ENCODE measurements around the gene LSM7. TPM values are rescaled to one million over a fixed set of nuclear protein-coding genes. Genes with fewer than 3 reads are reported as not detected.
A peak's percentile ranks its signal among the peaks of the same experiment; 100 is the strongest.

LSM7 gene
- total RNA-seq, 1 experiment from 2014 or later = 195 TPM

DNA sequence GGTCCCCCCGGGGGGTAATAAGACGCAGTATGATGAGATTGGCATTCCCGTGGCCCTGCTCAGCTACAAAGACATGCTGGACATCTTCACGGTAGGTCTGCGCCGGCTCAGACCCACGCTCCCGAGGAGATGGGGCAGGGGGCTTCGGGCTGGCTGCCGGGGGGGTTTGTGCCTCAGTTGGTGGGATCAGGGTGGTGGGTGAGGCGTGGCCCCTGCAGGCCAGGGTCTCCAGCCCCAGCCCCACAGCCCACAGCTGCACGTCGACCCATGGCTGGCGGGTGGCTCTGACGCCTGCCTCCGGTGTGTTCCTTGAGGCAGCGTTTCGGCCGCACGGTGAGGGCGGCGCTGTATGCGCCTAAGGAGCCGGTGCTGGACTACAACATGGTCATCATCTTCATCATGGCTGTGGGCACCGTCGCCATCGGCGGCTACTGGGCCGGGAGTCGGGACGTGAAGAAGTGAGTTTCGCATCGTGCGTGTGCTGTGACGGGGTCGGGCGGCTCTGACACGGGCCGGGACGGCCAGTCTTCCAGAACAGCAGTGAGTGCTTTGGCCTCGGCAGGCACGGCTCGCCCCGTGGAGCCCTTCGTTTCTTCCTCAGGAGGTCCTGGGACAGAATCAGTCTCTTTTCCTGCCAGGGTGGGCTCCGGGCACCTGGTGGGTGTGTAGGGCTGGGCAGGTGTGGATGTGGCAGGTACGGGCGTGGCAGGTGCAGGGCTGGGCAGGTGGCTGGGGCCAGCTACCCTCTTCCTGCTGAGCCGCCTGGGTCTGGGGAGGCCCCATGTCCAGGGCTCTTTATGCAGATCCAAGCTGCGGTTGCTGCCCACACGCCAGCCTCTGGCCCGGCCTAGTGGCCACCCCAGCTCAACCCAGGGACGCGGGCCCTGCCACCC lies 10.6 kb upstream of the LSM7 start:
- no peak for DNase-seq (ENCODE audit: low read depth)

DNA sequence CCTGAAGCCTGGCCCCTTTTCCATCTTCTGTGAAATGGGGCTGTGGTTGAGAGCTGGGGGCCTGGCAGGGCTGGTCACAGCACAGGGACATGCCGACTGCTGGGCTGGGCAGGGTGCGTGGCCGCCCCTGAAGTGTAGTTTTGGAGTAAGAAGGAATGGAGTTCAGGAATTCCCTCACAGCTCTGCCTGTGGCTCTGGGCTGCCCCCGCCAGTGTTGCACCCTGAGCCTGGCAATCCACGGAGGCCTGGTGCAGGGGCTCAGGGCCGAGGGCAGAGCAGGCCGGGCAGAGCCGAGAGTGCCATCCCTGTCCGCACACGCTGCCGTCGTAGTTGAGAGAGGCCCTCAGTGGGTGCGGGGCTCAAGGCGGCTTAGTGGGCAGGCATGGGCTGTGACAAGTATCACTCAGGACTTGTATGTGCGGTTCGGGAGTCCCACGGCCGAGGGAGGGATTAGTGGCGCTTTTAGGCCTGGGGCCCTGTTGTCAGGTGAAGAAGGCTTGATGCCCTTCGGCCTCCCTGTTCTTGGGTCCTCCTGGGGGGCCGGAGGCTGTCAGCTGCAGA lies 9.7 kb upstream of the LSM7 start:
- no peak for DNase-seq (ENCODE audit: low read depth)

DNA sequence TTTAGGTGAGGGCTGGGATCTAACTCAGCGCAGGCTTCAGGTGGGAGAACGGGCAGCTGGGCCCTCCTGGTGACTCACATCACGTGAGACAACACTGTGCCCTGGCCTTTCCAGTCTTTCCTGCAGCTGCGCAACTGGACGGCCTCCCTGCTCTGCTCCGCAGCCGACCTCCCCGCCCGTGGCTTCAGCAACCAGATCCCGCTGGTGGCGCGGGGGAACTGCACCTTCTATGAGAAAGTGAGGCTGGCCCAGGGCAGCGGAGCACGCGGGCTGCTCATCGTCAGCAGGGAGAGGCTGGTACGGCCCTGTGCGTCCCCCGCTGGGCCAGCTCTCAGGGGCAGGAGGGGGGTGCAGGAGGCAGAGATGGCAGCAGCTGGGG lies 8.9 kb upstream of the LSM7 start:
- no peak for DNase-seq (ENCODE audit: low read depth)

DNA sequence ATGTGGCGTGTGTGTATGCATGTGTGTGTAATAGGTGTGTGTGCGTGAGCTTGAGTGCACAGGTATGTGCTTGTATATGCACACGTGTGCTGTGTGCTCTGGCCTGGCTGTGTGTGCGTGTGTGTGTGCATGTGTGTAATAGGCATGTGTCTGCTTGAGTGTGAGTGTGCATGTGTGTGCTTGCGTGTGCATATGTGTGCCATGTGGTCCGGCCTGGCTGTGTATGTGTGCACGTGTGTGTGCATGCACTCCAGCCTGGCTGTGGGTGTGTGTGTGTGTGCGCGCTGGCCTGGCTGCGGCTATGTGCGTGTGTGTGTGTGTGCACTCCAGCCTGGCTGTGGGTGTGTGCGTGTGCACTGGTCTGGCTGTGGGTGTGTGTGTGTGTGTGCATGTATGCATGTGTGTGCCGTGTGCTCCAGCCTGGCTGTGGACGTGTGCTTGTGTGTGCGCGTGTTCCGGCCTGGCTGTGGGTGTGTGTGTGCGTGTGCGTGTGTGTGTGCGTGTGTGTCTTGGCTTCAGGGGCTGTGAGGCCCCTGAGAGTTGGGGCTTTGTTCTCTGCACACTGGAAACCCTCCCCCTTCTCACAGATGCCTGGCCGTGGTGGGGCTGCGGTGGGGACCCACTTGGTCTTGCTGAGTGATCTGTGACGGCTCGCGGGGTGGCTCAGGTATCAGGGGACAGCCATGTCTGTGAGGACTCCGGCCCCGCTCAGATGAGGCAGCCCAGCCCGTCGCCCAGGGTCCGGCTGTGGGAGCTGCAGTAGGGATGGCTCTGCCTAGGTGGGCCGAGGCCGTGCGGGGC lies 8.3 kb upstream of the LSM7 start:
- no peak for DNase-seq (ENCODE audit: low read depth)

DNA sequence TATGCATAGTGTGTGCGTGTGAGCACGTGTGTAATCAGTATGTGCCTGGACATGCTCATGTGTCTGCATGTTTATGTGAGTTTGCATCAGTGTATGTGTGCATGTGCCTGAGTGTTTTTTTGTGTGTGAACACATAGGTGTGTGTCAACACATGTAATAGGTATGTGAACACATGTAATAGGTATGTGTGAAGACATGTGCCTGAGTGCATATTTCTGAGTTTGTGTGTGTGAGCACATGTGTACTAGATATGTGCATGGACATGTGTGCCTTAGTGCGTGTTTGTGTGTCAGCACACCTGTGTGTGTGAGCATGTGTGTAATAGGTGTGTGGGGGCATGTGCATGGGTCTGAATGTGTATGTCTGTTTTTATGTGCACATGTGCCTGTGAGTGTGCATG lies 7.5 kb upstream of the LSM7 start:
- DNase-seq (ENCODE audit: low read depth) = no peak

DNA sequence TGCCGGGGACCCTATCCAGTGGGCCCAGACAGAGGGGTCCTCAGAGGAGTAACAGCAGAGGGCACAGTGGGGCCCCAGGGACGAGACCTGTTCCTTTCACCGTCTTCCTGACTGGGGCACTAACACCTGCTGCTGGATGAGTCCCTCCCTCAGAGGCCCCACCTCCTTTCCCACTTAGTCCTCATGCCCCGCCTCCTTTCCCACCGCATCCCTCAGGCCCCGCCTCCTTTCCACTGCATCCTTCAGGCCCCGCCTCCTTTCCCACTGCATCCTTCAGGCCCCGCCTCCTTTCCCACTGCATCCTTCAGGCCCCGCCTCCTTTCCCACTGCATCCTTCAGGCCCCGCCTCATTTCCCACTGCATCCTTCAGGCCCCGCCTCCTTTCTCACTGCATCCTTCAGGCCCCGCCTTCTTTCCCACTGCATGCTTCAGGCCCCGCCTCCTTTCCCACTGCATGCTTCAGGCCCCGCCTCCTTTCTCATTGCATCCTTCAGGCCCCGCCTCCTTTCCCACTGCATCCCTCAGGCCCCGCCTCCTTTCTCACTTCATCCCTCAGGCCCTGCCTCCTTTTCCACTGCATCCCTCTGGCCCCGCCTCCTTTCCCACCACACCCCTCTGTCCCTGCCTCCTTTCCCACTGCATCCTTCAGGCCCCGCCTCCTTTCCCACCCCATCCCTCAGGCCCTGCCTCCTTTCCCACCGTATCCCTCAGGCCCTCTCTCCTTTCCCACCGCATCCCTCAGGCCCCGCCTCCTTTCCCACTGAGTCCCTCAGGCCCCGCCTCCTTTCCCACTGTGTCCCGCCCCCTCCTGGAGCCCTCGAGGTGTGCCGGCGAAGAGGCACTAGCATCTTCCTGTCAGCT lies 6.8 kb upstream of the LSM7 start:
- no peak for DNase-seq (ENCODE audit: low read depth)

DNA sequence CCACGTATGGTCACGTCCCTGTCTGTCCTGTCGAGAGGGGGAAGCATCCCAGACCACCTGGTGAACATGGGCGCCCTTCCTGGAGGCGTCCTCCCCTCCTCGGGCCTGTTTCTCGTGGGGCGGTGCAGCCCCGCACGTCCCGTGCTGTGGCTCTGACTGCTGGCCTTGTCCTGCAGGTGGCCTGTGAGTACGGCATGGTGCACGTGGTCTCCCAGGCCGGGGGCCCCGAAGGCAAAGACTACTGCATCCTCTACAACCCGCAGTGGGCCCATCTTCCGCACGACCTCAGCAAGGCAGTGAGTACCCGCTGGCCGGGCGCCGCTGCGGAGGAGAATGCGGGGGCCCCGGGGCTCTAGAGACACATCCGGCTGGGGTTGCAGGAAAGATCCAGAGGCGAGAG lies 6.0 kb upstream of the LSM7 start:
- no peak for DNase-seq (ENCODE audit: low read depth)

DNA sequence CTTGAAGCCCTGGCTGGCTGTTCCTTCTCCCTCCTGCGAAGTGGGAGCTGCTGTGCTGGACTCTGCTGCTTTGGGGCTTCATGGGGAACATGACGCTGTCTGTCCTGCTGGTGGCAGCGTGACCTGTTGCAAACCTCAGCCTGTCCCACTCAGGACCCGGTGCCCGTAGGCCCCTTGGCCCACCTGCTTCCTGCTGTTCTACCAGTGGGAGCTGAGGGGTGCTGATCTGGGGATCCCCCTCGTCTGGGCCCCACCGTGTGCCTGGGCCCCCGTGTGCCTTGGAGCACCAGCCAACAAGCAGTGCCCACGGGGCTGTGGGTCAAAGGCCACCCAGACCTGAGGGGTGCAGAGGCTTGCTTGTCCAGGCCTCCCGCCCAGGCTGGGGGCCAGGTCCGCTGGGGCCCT lies 5.4 kb upstream of the LSM7 start:
- DNase-seq (ENCODE audit: low read depth) = no peak

DNA sequence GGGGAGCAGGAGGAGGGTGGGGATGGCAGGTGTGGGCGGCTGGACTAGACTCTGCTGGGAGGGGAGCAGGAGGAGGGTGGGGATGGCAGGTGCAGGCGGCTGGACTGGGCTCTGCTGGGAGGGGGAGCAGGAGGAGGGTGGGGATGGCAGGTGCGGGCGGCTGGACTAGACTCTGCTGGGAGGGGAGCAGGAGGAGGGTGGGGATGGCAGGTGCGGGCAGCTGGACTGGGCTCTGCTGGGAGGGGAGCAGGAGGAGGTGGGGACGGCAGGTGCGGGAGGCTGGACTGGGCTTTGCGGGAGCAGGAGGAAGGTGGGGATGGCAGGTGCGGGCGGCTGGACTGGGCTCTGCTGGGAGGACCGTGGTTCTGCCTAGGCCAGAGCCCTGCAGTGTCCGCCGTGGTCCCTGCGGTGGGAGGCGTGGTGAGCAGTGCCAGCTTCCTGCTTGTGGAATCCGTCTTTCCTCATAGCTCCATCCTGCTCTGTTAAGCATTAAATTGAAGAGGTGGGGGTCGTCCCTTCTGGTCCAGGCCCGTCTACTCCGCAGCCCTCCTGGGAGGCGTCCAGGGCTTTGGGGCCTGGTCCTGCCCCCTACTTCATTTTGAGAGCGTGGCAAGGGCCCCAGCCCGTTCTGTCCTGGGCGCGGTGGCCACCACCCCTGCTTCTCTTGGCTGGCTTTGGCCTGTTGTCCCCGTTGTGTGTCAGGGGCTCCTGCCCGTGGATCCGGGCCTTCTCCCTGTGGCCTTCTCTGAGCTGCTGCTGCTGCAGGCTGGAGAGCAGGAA lies 4.8 kb upstream of the LSM7 start:
- DNase-seq (ENCODE audit: low read depth) = no peak

DNA sequence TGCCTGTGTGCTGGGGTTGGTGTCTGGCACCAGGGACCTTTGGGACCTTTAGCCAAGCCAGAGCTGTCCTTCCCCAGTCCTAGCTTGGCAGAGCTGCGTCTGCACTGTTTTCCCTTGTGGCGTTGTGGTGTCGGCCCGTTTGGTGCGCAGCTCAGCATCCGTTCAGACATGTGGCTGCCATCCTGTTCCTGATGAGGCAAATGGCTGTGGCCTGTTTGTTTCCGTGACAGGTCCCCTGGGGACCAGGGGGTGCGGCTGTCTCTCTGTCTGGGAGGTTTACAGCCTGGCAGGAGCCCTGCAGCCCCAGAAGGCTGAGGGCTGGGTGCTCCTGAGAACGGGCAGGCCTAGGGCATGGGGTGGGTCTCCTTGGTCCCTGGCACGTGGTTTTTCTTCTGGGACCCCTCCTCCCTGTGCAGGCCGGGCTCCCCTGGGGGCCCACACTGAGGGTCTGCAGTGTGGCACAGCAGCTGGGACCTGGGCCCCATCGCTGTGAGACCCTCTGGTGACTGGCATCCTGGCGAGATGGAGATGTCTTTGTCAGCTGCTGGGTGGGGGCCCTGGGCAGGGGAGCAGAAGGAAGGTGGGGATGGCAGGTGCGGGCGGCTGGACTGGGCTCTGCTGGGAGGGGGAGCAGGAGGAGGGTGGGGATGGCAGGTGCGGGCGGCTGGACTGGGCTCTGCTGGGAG lies 4.1 kb upstream of the LSM7 start:
- no peak for DNase-seq (ENCODE audit: low read depth)

DNA sequence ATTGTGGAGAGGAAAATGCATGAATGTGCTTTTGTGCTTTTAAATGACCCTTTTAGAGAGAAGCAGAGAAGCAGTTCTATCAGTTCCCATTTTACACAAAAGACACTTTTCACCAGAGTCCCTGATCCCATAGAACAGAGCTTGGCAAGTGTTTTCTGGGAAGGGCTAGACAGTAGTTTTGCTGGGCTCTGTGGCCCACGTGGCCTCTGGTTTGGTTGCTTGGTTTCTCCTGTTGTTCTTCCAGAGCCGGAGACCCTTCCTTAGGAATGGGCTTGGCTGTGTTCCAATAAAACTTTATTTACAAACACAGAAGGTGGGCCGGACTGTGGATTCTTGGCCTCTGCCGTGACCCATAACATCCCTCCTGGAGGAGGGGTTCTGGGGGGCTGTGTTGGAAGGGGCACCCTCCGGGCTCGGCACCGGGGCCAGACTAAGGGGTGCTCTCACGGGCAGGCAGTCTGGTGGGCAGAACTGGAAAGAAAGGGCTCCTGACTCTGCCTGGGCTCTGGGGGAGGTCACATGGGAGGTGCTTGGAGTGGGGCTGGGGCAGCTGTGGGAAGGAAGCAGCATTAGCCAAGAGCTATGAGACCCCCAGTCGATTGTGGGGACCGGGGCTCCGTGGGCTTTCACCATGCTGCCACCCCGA lies 3.3 kb upstream of the LSM7 start:
- DNase-seq (ENCODE audit: low read depth) = no peak

DNA sequence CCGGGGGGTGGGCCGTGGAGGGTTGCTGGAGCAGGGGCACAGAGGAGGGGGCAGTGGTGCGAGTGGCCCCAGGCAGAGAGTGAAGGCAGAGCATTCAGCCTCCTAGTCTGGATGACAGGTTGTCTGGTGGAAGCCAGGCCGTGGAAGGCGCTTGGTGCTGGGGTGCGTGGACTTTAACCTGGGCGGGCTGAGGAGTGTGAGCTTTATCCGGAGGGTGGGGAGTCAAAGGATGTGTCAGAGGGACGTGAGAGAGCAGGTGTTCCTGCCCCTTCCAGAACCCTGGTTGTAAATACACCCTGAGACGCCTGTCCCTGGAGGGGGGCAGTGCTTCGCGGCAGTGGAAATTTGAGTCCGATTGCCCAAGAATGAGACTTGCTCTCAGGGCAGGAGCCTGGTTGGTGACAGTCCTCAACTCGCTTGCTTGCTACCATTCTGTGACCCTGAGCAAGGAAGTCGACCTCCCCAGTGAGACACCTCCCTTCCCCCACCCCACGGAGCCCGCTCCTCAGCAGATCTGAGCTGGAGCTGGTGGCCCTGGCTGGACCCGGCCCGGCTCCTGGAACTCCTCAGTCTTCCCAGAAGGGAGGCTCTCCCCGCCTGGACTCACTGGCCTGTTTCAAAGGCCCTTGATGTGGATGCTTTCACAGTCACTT lies 2.4 kb upstream of the LSM7 start:
- no peak for DNase-seq (ENCODE audit: low read depth)

DNA sequence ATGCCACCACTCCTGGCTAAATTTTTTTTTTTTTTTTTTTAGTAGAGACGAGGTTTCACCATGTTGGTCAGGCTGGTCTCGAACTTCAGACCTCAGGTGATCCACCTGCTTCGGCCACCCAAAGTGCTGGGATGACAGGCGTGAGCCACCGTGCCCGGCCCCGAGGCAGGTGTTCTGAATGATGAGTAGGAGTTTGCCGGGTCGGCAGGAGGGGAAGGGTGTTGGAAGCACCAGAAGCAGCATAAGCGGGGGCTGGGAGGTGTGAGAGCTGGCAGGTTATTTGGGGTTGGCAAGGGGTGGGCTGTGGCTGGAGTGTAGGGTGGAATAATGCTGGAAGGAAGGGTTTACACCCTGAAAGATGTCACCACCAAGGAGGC lies 1.9 kb upstream of the LSM7 start:
- DNase-seq (ENCODE audit: low read depth) = no peak

DNA sequence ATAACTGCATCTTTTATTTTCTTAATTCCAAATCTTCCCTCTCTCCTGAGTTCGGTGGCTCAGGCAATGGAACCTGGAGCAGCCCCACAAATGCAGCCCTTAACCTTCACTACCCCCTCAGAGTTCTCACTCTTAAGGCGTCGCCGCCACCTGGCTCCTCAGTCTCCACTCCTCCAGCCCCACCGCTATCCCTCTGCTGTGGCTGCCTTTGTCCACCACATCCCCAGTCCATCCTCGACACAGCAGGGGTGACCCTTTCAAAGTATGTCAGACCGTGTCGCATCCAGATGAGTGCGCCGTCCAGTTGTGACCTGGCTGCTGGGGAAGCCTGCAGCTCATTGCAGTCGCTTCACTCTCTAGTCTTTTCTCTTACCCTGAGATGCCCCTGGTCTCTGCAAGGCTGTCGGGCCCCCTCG lies 1.1 kb upstream of the LSM7 start:
- DNase-seq (ENCODE audit: low read depth) = no peak

DNA sequence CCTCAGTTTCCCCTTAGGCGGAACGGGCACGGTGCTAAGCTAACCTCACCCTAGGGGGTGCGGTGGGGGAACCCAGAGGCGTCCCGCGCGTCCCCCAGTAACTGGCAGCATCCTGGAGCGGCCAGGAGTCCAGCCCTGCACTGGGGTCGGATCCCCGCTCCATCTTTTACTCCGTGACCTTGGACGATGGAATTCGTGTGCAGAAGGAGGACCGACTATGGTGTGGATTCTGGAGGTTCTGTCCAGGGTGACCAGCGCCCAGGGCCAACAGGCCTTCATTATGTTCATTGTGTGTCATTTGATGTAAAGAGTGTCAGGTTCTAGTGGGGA lies 728 bp upstream of the LSM7 start:
- DNase-seq (ENCODE audit: low read depth) = no peak

DNA sequence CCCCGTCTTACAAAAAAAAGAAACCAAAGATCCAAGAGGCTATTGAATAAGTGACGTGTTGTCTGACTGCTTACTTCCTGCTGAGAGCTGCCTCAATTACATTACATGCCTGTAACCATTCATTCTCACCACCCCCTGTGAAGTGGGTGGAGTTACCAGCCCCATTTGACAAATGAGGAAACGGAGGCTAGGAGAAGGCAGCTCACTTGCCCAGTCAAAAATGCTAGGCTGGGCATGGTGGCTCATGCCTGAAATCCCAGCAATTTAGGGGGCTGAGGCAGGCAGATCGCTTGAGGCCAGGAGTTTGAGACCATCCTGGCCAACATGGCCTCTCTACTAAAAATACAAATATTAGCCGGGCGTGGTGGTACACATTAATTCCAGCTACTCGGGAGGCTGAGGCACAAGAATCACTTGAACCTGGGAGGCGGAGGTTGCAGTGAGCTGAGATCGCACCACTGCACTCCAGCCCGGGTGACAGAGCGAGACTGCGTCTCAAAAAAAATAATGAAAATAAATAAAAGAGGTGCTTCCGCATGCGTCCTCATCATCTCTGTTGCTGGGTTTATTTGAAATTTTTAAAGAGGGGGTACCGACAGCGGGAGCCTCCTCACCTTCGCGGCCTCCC lies 499 bp downstream of the LSM7 start:
- DNase-seq (ENCODE audit: low read depth) = peak; percentile 74

DNA sequence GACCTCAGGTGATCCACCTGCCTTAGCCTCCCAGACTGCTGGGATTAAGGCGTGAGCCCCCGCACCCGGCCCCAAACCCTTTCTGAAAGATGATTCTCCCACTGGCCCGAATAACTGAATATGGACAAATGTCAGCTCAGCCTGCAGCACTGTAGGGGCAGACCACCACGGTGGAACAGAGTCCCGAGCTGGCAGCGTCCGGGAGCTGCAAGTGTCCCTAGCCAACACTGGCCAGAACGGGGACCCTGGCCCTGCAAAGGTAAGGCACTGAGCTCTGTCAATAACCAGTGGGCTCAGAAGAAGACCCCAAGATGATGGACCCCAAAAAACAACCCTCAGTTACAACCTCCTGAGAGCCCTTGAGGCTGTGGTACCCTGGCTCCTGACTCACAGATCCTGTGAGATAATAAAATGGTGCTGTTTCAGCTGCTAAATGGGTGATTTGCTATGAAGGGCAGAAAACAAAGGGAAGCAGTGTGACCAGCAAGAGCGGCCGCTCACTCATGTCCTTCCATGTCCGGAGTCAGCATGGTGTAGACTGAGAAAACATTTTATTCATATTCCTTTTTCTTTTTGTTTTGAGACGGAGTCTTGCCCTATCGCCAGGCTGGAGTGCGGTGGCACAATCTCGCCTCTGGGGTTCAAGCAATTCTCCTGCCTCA lies 1.6 kb downstream of the LSM7 start:
- no peak for DNase-seq (ENCODE audit: low read depth)

DNA sequence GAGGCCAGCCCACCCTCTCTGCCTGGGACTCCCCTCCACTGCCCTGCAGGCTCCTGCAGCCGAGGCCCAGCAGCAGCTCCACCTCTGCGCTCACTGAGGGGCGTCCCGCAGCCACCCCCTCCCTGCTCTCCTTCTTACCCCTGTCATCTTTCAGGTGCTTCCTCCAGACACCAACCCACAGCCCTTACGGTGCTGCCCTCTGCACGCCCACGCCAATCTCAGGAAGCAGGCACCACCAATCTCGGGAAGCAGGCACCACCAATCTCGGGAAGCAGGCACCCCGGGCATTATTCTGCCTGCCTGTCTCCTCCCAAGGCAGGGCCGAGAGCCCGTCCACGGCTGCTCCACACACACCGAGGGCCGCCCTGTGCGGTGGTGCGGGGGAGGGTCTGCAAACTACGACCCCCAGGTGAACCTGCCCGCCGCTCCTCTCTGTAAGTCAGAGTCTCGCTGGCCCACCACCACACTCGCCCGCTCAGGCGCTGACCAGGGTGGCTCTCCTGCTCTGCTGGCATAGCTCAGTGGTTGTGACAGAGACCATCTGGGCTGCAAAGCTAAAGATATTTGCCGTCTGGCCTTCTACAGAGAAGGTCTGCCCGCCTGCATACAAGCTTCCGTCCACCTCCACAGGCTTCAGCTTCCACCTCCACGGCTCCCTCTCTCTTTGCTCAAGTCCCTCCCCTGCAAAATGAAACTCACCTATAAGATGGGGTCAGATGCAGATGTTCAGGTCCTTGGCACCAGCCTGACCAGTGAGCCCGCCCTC lies 2.9 kb downstream of the LSM7 start:
- no peak for DNase-seq (ENCODE audit: low read depth)
